SK-N-SH treated with all-trans-retinoic acid at 6 μM for 48 hours (cell line): ENCODE measurements around the gene FSIP1.

Experiments
- ATAC-seq: fragments of 200-7000 bp; cut with Tn5 transposase; 3 replicates; pipeline ENCODE4 v1.9.1; 2020; ENCODE audit warnings: mild to moderate bottlenecking, moderate library complexity
- ARNTL ChIP-seq: fragments of 450-650 bp; formaldehyde crosslinking; IDR thresholded peaks from 2 replicates; pipeline ENCODE4 v1.5.0; 2020; ENCODE audit warnings: low read depth, mild to moderate bottlenecking, moderate library complexity, borderline replicate concordance
- BACH2 ChIP-seq: fragments of 250-450 bp; sonication (Bioruptor Pico); IDR thresholded peaks from 2 replicates; pipeline ENCODE4 v1.9.0; 2021; ENCODE audit warnings: mild to moderate bottlenecking, borderline replicate concordance
- CSDC2 ChIP-seq: fragments of 250-450 bp; sonication (Bioruptor Pico); IDR thresholded peaks from 2 replicates; pipeline ENCODE4 v1.5.0; 2020; ENCODE audit warnings: mild to moderate bottlenecking, moderate library complexity
- ESRRG ChIP-seq: fragments of 250-450 bp; sonication (Bioruptor Pico); IDR thresholded peaks from 2 replicates; pipeline ENCODE4 v1.6.1; 2021; ENCODE audit warnings: mild to moderate bottlenecking
- GLIS3 ChIP-seq: fragments of 250-450 bp; sonication (Bioruptor Pico); IDR thresholded peaks from 2 replicates; pipeline ENCODE4 v1.5.0; 2020; ENCODE audit warnings: mild to moderate bottlenecking, moderate library complexity
- ISL1 ChIP-seq: fragments of 250-450 bp; sonication (Bioruptor Pico); IDR thresholded peaks from 2 replicates; pipeline ENCODE4 v2.1.2; 2022; ENCODE audit warnings: mild to moderate bottlenecking, moderate library complexity
- OSR1 ChIP-seq: fragments of 250-450 bp; sonication (Bioruptor Pico); IDR thresholded peaks from 2 replicates; pipeline ENCODE4 v1.8.0; 2022; ENCODE audit warnings: moderate library complexity, mild to moderate bottlenecking, inconsistent platforms
- PPARA ChIP-seq: fragments of 250-450 bp; sonication (Bioruptor Pico); IDR thresholded peaks from 2 replicates; pipeline ENCODE4 v1.5.0; 2020; ENCODE audit warnings: mild to moderate bottlenecking, borderline replicate concordance
- RARB ChIP-seq: fragments of 250-450 bp; sonication (Bioruptor Pico); IDR thresholded peaks from 2 replicates; pipeline ENCODE4 v1.8.0; 2021; ENCODE audit warnings: mild to moderate bottlenecking, moderate library complexity
- SNAI2 ChIP-seq: fragments of 250-450 bp; sonication (Bioruptor Pico); IDR thresholded peaks from 2 replicates; pipeline ENCODE4 v1.5.0; 2020; ENCODE audit warnings: mild to moderate bottlenecking, moderate library complexity
- TCF4 ChIP-seq: fragments of 250-450 bp; sonication (Bioruptor Pico); IDR thresholded peaks from 2 replicates; pipeline ENCODE4 v1.8.0; 2021; ENCODE audit warnings: mild to moderate bottlenecking, moderate library complexity, borderline replicate concordance
- TOX ChIP-seq: fragments of 250-450 bp; sonication (Bioruptor Pico); IDR thresholded peaks from 2 replicates; pipeline ENCODE4 v1.8.0; 2021; ENCODE audit warnings: mild to moderate bottlenecking, moderate library complexity, borderline replicate concordance
- ZC3H10 ChIP-seq: fragments of 250-450 bp; sonication (Bioruptor Pico); IDR thresholded peaks from 2 replicates; pipeline ENCODE4 v1.5.1; 2021; ENCODE audit warnings: mild to moderate bottlenecking, moderate library complexity
- ZFP3 ChIP-seq: fragments of 250-450 bp; sonication (Bioruptor Pico); IDR thresholded peaks from 2 replicates; pipeline ENCODE4 v1.5.0; 2020; ENCODE audit warnings: mild to moderate bottlenecking, moderate library complexity
- ZNF565 ChIP-seq: fragments of 450-650 bp; formaldehyde crosslinking; conservative IDR thresholded peaks from 2 replicates; pipeline ENCODE4 v1.5.0; 2020; ENCODE audit warnings: low read depth, mild to moderate bottlenecking, moderate library complexity
- ZNF8 ChIP-seq: fragments of 450-650 bp; formaldehyde crosslinking; IDR thresholded peaks from 2 replicates; pipeline ENCODE4 v1.5.0; 2020; ENCODE audit warnings: mild to moderate bottlenecking, moderate library complexity
- TF ChIP-seq, protein P1 (sequence below): fragments of 250-450 bp; sonication (Bioruptor Pico); IDR thresholded peaks from 2 replicates; pipeline ENCODE4 v1.5.0; 2020; ENCODE audit warnings: mild to moderate bottlenecking, moderate library complexity
- TF ChIP-seq, protein P2 (sequence below): fragments of 250-450 bp; sonication (Bioruptor Pico); IDR thresholded peaks from 2 replicates; pipeline ENCODE4 v1.8.0; 2021; ENCODE audit warnings: low read depth, mild to moderate bottlenecking, moderate library complexity, borderline replicate concordance
- TF ChIP-seq, protein P3 (sequence below): fragments of 250-450 bp; sonication (Bioruptor Pico); IDR thresholded peaks from 2 replicates; pipeline ENCODE4 v1.8.0; 2020; ENCODE audit warnings: mild to moderate bottlenecking, moderate library complexity, borderline replicate concordance
- TF ChIP-seq, protein P4 (sequence below): fragments of 250-450 bp; sonication (Bioruptor Pico); IDR thresholded peaks from 2 replicates; pipeline ENCODE4 v1.5.1; 2020; ENCODE audit warnings: low read depth, mild to moderate bottlenecking, moderate library complexity

FSIP1 gene

DNA sequence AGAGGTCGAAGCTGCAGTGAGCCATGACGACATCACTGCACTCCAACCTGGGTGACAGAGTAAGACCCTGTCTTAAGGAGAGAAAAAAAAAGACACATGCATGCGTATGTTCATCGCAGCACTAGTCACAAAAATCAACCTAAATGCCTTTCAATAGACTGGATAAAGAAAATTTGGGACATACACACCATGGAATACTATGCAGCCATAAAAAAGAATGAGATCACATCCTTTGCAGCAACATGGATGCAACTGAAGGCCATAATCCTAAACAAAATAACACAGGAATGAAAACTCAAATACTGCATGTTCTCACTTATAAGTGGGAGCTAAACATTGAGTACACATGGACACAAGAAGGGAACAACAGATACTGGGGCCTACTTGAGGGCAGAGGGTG, 53.1 kb downstream of the FSIP1 start:
- ATAC-seq = no peak

DNA sequence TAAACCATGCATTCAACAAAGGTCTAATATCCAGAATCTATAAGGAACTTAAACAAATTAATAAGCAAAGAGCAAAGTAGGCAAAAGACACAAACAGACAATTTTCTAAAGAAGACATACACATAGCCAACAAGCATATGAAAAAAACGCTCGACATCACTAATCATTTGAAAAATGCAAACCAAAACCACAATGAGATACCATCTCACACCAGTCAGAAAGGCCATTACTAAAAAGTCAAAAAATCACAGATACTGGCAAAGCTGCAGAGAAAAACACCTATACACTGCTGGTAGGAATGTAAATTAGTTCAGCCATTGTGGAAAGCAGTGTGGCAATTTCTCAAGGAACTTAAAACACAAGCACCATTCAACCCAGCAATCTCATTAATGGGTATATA, 53.8 kb downstream of the FSIP1 start:
- no peak for ATAC-seq
- TF ChIP-seq BACH2 (CRISPR knock-in tag) (no peak), ESRRG (no peak), CSDC2 (no peak), ARNTL (CRISPR knock-in tag) (no peak), OSR1 (no peak), ZNF8 (CRISPR knock-in tag) (no peak), GLIS3 (CRISPR knock-in tag) (no peak), PPARA (CRISPR knock-in tag) (no peak), ISL1 (CRISPR knock-in tag) (no peak), ZFP3 (CRISPR knock-in tag) (no peak), TOX (CRISPR knock-in tag) (no peak), ZC3H10 (CRISPR knock-in tag) (no peak), RARB (CRISPR knock-in tag) (no peak), ZNF565 (no peak), SNAI2 (CRISPR knock-in tag) (no peak), TCF4 (CRISPR knock-in tag) (no peak)
- TF ChIP-seq, protein P1, sequence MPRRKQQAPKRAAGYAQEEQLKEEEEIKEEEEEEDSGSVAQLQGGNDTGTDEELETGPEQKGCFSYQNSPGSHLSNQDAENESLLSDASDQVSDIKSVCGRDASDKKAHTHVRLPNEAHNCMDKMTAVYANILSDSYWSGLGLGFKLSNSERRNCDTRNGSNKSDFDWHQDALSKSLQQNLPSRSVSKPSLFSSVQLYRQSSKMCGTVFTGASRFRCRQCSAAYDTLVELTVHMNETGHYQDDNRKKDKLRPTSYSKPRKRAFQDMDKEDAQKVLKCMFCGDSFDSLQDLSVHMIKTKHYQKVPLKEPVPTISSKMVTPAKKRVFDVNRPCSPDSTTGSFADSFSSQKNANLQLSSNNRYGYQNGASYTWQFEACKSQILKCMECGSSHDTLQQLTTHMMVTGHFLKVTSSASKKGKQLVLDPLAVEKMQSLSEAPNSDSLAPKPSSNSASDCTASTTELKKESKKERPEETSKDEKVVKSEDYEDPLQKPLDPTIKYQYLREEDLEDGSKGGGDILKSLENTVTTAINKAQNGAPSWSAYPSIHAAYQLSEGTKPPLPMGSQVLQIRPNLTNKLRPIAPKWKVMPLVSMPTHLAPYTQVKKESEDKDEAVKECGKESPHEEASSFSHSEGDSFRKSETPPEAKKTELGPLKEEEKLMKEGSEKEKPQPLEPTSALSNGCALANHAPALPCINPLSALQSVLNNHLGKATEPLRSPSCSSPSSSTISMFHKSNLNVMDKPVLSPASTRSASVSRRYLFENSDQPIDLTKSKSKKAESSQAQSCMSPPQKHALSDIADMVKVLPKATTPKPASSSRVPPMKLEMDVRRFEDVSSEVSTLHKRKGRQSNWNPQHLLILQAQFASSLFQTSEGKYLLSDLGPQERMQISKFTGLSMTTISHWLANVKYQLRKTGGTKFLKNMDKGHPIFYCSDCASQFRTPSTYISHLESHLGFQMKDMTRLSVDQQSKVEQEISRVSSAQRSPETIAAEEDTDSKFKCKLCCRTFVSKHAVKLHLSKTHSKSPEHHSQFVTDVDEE (CRISPR knock-in tag) = no peak
- TF ChIP-seq, protein P2, sequence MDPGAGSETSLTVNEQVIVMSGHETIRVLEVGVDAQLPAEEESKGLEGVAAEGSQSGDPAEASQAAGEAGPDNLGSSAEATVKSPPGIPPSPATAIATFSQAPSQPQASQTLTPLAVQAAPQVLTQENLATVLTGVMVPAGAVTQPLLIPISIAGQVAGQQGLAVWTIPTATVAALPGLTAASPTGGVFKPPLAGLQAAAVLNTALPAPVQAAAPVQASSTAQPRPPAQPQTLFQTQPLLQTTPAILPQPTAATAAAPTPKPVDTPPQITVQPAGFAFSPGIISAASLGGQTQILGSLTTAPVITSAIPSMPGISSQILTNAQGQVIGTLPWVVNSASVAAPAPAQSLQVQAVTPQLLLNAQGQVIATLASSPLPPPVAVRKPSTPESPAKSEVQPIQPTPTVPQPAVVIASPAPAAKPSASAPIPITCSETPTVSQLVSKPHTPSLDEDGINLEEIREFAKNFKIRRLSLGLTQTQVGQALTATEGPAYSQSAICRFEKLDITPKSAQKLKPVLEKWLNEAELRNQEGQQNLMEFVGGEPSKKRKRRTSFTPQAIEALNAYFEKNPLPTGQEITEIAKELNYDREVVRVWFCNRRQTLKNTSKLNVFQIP (CRISPR knock-in tag) = no peak
- TF ChIP-seq, protein P3, sequence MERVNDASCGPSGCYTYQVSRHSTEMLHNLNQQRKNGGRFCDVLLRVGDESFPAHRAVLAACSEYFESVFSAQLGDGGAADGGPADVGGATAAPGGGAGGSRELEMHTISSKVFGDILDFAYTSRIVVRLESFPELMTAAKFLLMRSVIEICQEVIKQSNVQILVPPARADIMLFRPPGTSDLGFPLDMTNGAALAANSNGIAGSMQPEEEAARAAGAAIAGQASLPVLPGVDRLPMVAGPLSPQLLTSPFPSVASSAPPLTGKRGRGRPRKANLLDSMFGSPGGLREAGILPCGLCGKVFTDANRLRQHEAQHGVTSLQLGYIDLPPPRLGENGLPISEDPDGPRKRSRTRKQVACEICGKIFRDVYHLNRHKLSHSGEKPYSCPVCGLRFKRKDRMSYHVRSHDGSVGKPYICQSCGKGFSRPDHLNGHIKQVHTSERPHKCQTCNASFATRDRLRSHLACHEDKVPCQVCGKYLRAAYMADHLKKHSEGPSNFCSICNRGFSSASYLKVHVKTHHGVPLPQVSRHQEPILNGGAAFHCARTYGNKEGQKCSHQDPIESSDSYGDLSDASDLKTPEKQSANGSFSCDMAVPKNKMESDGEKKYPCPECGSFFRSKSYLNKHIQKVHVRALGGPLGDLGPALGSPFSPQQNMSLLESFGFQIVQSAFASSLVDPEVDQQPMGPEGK (CRISPR knock-in tag) = no peak
- TF ChIP-seq, protein P4, sequence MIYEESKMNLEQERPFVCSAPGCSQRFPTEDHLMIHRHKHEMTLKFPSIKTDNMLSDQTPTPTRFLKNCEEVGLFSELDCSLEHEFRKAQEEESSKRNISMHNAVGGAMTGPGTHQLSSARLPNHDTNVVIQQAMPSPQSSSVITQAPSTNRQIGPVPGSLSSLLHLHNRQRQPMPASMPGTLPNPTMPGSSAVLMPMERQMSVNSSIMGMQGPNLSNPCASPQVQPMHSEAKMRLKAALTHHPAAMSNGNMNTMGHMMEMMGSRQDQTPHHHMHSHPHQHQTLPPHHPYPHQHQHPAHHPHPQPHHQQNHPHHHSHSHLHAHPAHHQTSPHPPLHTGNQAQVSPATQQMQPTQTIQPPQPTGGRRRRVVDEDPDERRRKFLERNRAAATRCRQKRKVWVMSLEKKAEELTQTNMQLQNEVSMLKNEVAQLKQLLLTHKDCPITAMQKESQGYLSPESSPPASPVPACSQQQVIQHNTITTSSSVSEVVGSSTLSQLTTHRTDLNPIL (CRISPR knock-in tag) = no peak
- TF ChIP-seq, all 23 proteins: peak for 0

More for the DNA sequence above, 53.1 kb downstream of the FSIP1 start:
- TF ChIP-seq, protein P3 (CRISPR knock-in tag) = no peak
- TF ChIP-seq SNAI2 (CRISPR knock-in tag) (no peak), PPARA (CRISPR knock-in tag) (no peak)
- TF ChIP-seq, all 23 proteins: peak for 0

DNA sequence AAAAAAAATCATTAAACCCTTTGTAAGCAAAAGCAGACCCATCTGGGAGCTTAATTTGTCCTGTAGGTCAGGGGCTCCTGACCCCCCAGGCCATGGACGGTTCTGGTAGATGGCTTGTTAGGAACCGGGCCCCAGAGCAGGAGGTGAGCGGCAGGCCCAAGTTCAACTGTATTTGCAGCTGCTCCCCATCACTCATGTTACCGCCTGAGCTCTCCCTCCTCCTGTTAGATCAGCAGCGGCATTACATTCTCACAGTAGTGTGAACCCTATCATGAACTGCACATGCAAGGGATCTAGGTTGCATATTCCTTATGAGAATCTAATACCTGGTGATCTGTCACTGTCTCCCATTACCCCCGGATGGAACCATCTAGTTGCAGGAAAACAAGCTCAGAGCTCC, 60.7 kb downstream of the FSIP1 start:
- ATAC-seq = no peak
- no peak for TF ChIP-seq OSR1
